ENCODE results near the gene CYP21A2. TPM values are rescaled to one million over a fixed set of nuclear protein-coding genes. Genes with fewer than 3 reads are reported as not detected.

CYP21A2 gene
- total and polyA plus RNA-seq, 12 donors = 0.19 to 1.9 (median 0.62) TPM; not detected in 5

GRCh38 chr6:32045811-32046449 lies 7.7 kb downstream of the CYP21A2 start:
- H3K27ac ChIP-seq = peak overlapping the region in 9 of 10 donors; percentile 50 to 87 (median 79)
- intact Hi-C loops (cut with DNase I) = no loop called here
- H3K4me1 ChIP-seq = peaks cover 7 to 32% (median 26%) of the 10 kb centered on the region in 9 donors
- H3K4me3 ChIP-seq = no peak overlapping the region
- DNase-seq = peak in 1 of 2 donors; percentile 44
- 75 to 76% methylated on average over 22 of the region's 22 CpGs for WGBS, 2 donors
- ATAC-seq = peak in 5 of 8 donors; percentile 1 to 9 (median 2)
- H3K27me3 ChIP-seq = no peaks in the 10 kb centered on the region
- H3K9me3 ChIP-seq = no peaks in the 10 kb centered on the region
- no peak for TF ChIP-seq CTCF (IDR thresholded peaks at IDR 0.05)
- H3K36me3 ChIP-seq = peaks cover 0 to 50% (median 0%) of the 10 kb centered on the region in 9 donors

GRCh38 chr6:32046450-32047083 lies 8.4 kb downstream of the CYP21A2 start:
- DNase-seq (peak; percentile 54 to 60), ATAC-seq (peak; percentile 5 to 41 (median 32))
- H3K9me3 ChIP-seq = no peaks in the 10 kb centered on the region
- no peak for TF ChIP-seq CTCF (IDR thresholded peaks at IDR 0.05)
- H3K4me3 ChIP-seq = no peak overlapping the region
- H3K36me3 ChIP-seq = peaks cover 0 to 57% (median 0%) of the 10 kb centered on the region in 9 donors
- intact Hi-C loops (cut with DNase I) = no loop called here
- H3K27me3 ChIP-seq = no peaks in the 10 kb centered on the region
- H3K4me1 ChIP-seq = peaks cover 7 to 32% (median 26%) of the 10 kb centered on the region in 9 donors
- peak overlapping the region in 9 of 10 donors; percentile 50 to 87 (median 79) for H3K27ac ChIP-seq
- WGBS, 2 donors = 40 to 41% methylated on average over 14 of the region's 14 CpGs

GRCh38 chr6:32047084-32047478 lies 8.9 kb downstream of the CYP21A2 start:
- no peaks in the 10 kb centered on the region for H3K27me3 ChIP-seq
- intact Hi-C loops (cut with DNase I) = no loop called here
- peaks cover 0 to 62% (median 0%) of the 10 kb centered on the region in 9 donors for H3K36me3 ChIP-seq
- DNase-seq (peak; percentile 46 to 54), ATAC-seq (peak; percentile 48 to 74 (median 68))
- H3K27ac ChIP-seq = peak overlapping the region in 9 of 10 donors; percentile 50 to 87 (median 79)
- TF ChIP-seq CTCF (IDR thresholded peaks at IDR 0.05) = no peak
- H3K4me1 ChIP-seq = peaks cover 7 to 32% (median 26%) of the 10 kb centered on the region in 9 donors
- H3K9me3 ChIP-seq = no peaks in the 10 kb centered on the region
- no peak overlapping the region for H3K4me3 ChIP-seq
- WGBS, 2 donors = 53 to 67% methylated on average over 11 of the region's 11 CpGs

- intact Hi-C loops (cut with DNase I) = no loop called here
- Histone ChIP-seq H3K36me3 (peaks cover 0 to 66% (median 0%) of the 10 kb centered on the region in 9 donors), H3K27ac (peak overlapping the region in 8 of 10 donors; percentile 67 to 87 (median 80)), H3K27me3 (no peaks in the 10 kb centered on the region), H3K4me1 (peaks cover 7 to 32% (median 26%) of the 10 kb centered on the region in 9 donors), H3K4me3 (no peak overlapping the region), H3K9me3 (no peaks in the 10 kb centered on the region)
- no peak for ATAC-seq
- DNase-seq = no peak
- 69 to 80% methylated on average over 6 of the region's 6 CpGs for WGBS, 2 donors
- no peak for TF ChIP-seq CTCF (IDR thresholded peaks at IDR 0.05)
These were observed 9.3 kb downstream of the CYP21A2 start for GRCh38 chr6:32047539-32047854.

Data from heart right ventricle (tissue), 16 donors.